ENCODE results near the gene LDAF1. TPM values are rescaled to one million over a fixed set of nuclear protein-coding genes. Genes with fewer than 3 reads are reported as not detected.

The LDAF1 gene
- total and polyA plus RNA-seq, 2 of the 8 experiments (the other 6 are each of a cell fraction or from before 2014, with no cell fraction given) = 32.4 to 34.2 TPM

GRCh38 chr16:21175397-21175796 is 16.9 kb downstream of the LDAF1 start:
- H2AK5ac ChIP-seq (ENCODE audit: low read depth, low read length) = no peak overlapping the region
- H3K27ac ChIP-seq (ENCODE audit: low read depth, low read length) = no peak overlapping the region
- no peak overlapping the region for H3K14ac ChIP-seq (ENCODE audit: insufficient read length)
- H4K91ac ChIP-seq (replicated peaks; ENCODE audit: insufficient read length, low read length) = no peak overlapping the region
- FAIRE-seq = no peak
- no peak overlapping the region for H3K23ac ChIP-seq (ENCODE audit: insufficient read length)
- no peak overlapping the region for H2BK20ac ChIP-seq (ENCODE audit: low read length)
- H3K4ac ChIP-seq (replicated peaks; ENCODE audit: insufficient read length, low read depth, low read length) = no peak overlapping the region
- no peaks in the 10 kb centered on the region for H3K79me2 ChIP-seq (ENCODE audit: control insufficient read depth in 1 of 2, insufficient read depth in 2 of 2, low read length in 2 of 2)
- no peaks in the 10 kb centered on the region for H3K27me3 ChIP-seq (replicated peaks in 1 of 4; ENCODE audit: control insufficient read depth in 3 of 4, extremely low read depth in 1 of 4, insufficient read depth in 3 of 4, low read length in 3 of 4)
- H2BK5ac ChIP-seq (ENCODE audit: low read depth, low read length) = no peak overlapping the region
- no peak overlapping the region for H4K5ac ChIP-seq (ENCODE audit: insufficient read length, low read depth, low read length)
- ChIA-PET CTCF (ENCODE audit: partially characterized antibody) (no interaction called here), POLR2A (ENCODE audit: partially characterized antibody) (no interaction called here)
- no peaks in the 10 kb centered on the region for H4K20me1 ChIP-seq (replicated peaks in 1 of 2; ENCODE audit: control insufficient read depth in 1 of 2, insufficient read depth in 2 of 2, low read length in 2 of 2)
- H3K9ac ChIP-seq (replicated peaks in 1 of 4; ENCODE audit: extremely low read depth in 1 of 4, low read depth in 3 of 4, low read length in 3 of 4) = no peak overlapping the region
- TF ChIP-seq EGR1 (IDR thresholded peaks at IDR 0.05; ENCODE audit: borderline replicate concordance, low read depth, low read length) (no peak), GABPA (IDR thresholded peaks at IDR 0.05; ENCODE audit: borderline replicate concordance, insufficient read depth, low read length) (no peak), RAD21 (IDR thresholded peaks at IDR 0.05 in 1 of 2, conservative IDR thresholded peaks at IDR 0.05 in 1 of 2; ENCODE audit: low read depth in 2 of 2, low read length in 2 of 2) (no peak), KDM1A (IDR thresholded peaks at IDR 0.05; ENCODE audit: borderline replicate concordance, low read length) (no peak), BRCA1 (IDR thresholded peaks at IDR 0.05; ENCODE audit: low read depth, low read length) (no peak), CHD1 (IDR thresholded peaks at IDR 0.05; ENCODE audit: low read depth, low read length) (no peak), ZNF274 (IDR thresholded peaks at IDR 0.05; ENCODE audit: borderline replicate concordance, extremely low read depth, low read length) (no peak), PHF8 (conservative IDR thresholded peaks at IDR 0.05; ENCODE audit: low read depth, low read length) (no peak), SRF (IDR thresholded peaks at IDR 0.05; ENCODE audit: low read depth, low read length) (no peak), TAF7 (optimal IDR thresholded peaks at IDR 0.05; ENCODE audit: borderline replicate concordance, low read depth, low read length) (no peak)
- no peaks in the 10 kb centered on the region; a peak in 1 of 4 replicates for H3K9me3 ChIP-seq (ENCODE audit: insufficient read depth in 2 of 2, low read depth in 1 of 2, low read length in 1 of 2)
- no peak overlapping the region for H2BK12ac ChIP-seq (ENCODE audit: low read depth, low read length)
- no peak overlapping the region for H2BK15ac ChIP-seq (ENCODE audit: low read length)
- H3K79me1 ChIP-seq (ENCODE audit: low read depth, low read length) = no peaks in the 10 kb centered on the region
- DNase-seq (ENCODE audit: low read depth in 1 of 2, low spot score in 2 of 2) = no peak
- H3K4me2 ChIP-seq (ENCODE audit: insufficient read depth in 1 of 2, low read depth in 2 of 2, low read length in 2 of 2) = no peak overlapping the region
- H3K36me3 ChIP-seq (ENCODE audit: control insufficient read depth in 2 of 4, insufficient read depth in 4 of 4, low read length in 3 of 4) = peaks cover 26 to 95% (median 68%) of the 10 kb centered on the region in 4 experiments
- 88% methylated on average over 1 of the region's 1 CpG; no CpG with 5 or more reads in 1 of the 2 experiments for WGBS, 2 experiments (ENCODE audit: extremely low coverage in 1 of 2, insufficient coverage in 1 of 2, insufficient read length in 1 of 2, insufficient replicate concordance in 2 of 2, low coverage in 1 of 2, low lambda C conversion rate in 2 of 2, missing lambda C conversion rate in 1 of 2)
- no peak overlapping the region for H2AFZ ChIP-seq (ENCODE audit: low read length)
- H3K23me2 ChIP-seq (ENCODE audit: low read depth, low read length) = no peaks in the 10 kb centered on the region
- H3K18ac ChIP-seq (ENCODE audit: extremely low read depth, low read length) = no peak overlapping the region
- no peak overlapping the region for H4K8ac ChIP-seq (ENCODE audit: extremely low read depth, insufficient read depth, low read length)
- H3K4me1 ChIP-seq (replicated peaks in 1 of 4; ENCODE audit: control insufficient read depth in 3 of 4, insufficient read depth in 4 of 4, low read length in 3 of 4) = no peaks in the 10 kb centered on the region
- H3K4me3 ChIP-seq (ENCODE audit: extremely low read depth in 1 of 4, insufficient read depth in 2 of 4, low read depth in 3 of 4, low read length in 4 of 4) = no peak overlapping the region
- H3K56ac ChIP-seq (replicated peaks; ENCODE audit: insufficient read length, low read depth, low read length) = no peak overlapping the region
- H2BK120ac ChIP-seq (replicated peaks; ENCODE audit: low read depth, low read length) = no peak overlapping the region

Measured in H1 (cell line).